SK-N-SH treated with all-trans-retinoic acid at 6 μM for 48 hours (cell line): ENCODE results near the gene ABCA12.

Experiments used
- ATAC-seq: fragments of 200-7000 bp; cut with Tn5 transposase; 3 replicates; pipeline ENCODE4 v1.9.1; 2020; ENCODE audit warnings: mild to moderate bottlenecking, moderate library complexity
- ARNTL ChIP-seq: fragments of 450-650 bp; formaldehyde crosslinking; IDR thresholded peaks from 2 replicates; pipeline ENCODE4 v1.5.0; 2020; ENCODE audit warnings: low read depth, mild to moderate bottlenecking, moderate library complexity, borderline replicate concordance
- BACH2 ChIP-seq: fragments of 250-450 bp; sonication (Bioruptor Pico); IDR thresholded peaks from 2 replicates; pipeline ENCODE4 v1.9.0; 2021; ENCODE audit warnings: mild to moderate bottlenecking, borderline replicate concordance
- CSDC2 ChIP-seq: fragments of 250-450 bp; sonication (Bioruptor Pico); IDR thresholded peaks from 2 replicates; pipeline ENCODE4 v1.5.0; 2020; ENCODE audit warnings: mild to moderate bottlenecking, moderate library complexity
- ESRRG ChIP-seq: fragments of 250-450 bp; sonication (Bioruptor Pico); IDR thresholded peaks from 2 replicates; pipeline ENCODE4 v1.6.1; 2021; ENCODE audit warnings: mild to moderate bottlenecking
- GLIS3 ChIP-seq: fragments of 250-450 bp; sonication (Bioruptor Pico); IDR thresholded peaks from 2 replicates; pipeline ENCODE4 v1.5.0; 2020; ENCODE audit warnings: mild to moderate bottlenecking, moderate library complexity
- ISL1 ChIP-seq: fragments of 250-450 bp; sonication (Bioruptor Pico); IDR thresholded peaks from 2 replicates; pipeline ENCODE4 v2.1.2; 2022; ENCODE audit warnings: mild to moderate bottlenecking, moderate library complexity
- OSR1 ChIP-seq: fragments of 250-450 bp; sonication (Bioruptor Pico); IDR thresholded peaks from 2 replicates; pipeline ENCODE4 v1.8.0; 2022; ENCODE audit warnings: moderate library complexity, mild to moderate bottlenecking, inconsistent platforms
- PPARA ChIP-seq: fragments of 250-450 bp; sonication (Bioruptor Pico); IDR thresholded peaks from 2 replicates; pipeline ENCODE4 v1.5.0; 2020; ENCODE audit warnings: mild to moderate bottlenecking, borderline replicate concordance
- SNAI2 ChIP-seq: fragments of 250-450 bp; sonication (Bioruptor Pico); IDR thresholded peaks from 2 replicates; pipeline ENCODE4 v1.5.0; 2020; ENCODE audit warnings: mild to moderate bottlenecking, moderate library complexity
- TSHZ2 ChIP-seq: fragments of 250-450 bp; sonication (Bioruptor Pico); IDR thresholded peaks from 2 replicates; pipeline ENCODE4 v1.5.0; 2020; ENCODE audit warnings: mild to moderate bottlenecking, moderate library complexity
- ZC3H10 ChIP-seq: fragments of 250-450 bp; sonication (Bioruptor Pico); IDR thresholded peaks from 2 replicates; pipeline ENCODE4 v1.5.1; 2021; ENCODE audit warnings: mild to moderate bottlenecking, moderate library complexity
- ZFP30 ChIP-seq: fragments of 450-650 bp; formaldehyde crosslinking; IDR thresholded peaks from 2 replicates; pipeline ENCODE4 v1.5.0; 2022; ENCODE audit warnings: mild to moderate bottlenecking, moderate library complexity
- ZNF70 ChIP-seq: fragments of 450-650 bp; formaldehyde crosslinking; IDR thresholded peaks from 2 replicates; pipeline ENCODE4 v1.5.0; 2020; ENCODE audit warnings: mild to moderate bottlenecking, moderate library complexity
- TF ChIP-seq, protein P1 (sequence below): fragments of 250-450 bp; sonication (Bioruptor Pico); IDR thresholded peaks from 2 replicates; pipeline ENCODE4 v1.8.0; 2020; ENCODE audit warnings: mild to moderate bottlenecking, moderate library complexity, borderline replicate concordance
- TF ChIP-seq, protein P2 (sequence below): fragments of 250-450 bp; sonication (Bioruptor Pico); IDR thresholded peaks from 2 replicates; pipeline ENCODE4 v1.8.0; 2021; ENCODE audit warnings: low read depth, mild to moderate bottlenecking, moderate library complexity, borderline replicate concordance
- TF ChIP-seq, protein P3 (sequence below): fragments of 250-450 bp; sonication (Bioruptor Pico); IDR thresholded peaks from 2 replicates; pipeline ENCODE4 v1.5.1; 2021; ENCODE audit warnings: mild to moderate bottlenecking, moderate library complexity
- TF ChIP-seq, protein P4 (sequence below): fragments of 250-450 bp; sonication (Bioruptor Pico); IDR thresholded peaks from 2 replicates; pipeline ENCODE4 v1.5.1; 2020; ENCODE audit warnings: low read depth, mild to moderate bottlenecking, moderate library complexity

Gene ABCA12

GRCh38 chr2:214989187-214989586 is 149.2 kb downstream of the ABCA12 start:
- TF ChIP-seq GLIS3 (CRISPR knock-in tag) (no peak), CSDC2 (CRISPR knock-in tag) (no peak), ISL1 (CRISPR knock-in tag) (no peak), ARNTL (CRISPR knock-in tag) (no peak)
- TF ChIP-seq, protein P1, sequence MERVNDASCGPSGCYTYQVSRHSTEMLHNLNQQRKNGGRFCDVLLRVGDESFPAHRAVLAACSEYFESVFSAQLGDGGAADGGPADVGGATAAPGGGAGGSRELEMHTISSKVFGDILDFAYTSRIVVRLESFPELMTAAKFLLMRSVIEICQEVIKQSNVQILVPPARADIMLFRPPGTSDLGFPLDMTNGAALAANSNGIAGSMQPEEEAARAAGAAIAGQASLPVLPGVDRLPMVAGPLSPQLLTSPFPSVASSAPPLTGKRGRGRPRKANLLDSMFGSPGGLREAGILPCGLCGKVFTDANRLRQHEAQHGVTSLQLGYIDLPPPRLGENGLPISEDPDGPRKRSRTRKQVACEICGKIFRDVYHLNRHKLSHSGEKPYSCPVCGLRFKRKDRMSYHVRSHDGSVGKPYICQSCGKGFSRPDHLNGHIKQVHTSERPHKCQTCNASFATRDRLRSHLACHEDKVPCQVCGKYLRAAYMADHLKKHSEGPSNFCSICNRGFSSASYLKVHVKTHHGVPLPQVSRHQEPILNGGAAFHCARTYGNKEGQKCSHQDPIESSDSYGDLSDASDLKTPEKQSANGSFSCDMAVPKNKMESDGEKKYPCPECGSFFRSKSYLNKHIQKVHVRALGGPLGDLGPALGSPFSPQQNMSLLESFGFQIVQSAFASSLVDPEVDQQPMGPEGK (CRISPR knock-in tag): no peak
- no peak for ATAC-seq

- TF ChIP-seq, protein P2, sequence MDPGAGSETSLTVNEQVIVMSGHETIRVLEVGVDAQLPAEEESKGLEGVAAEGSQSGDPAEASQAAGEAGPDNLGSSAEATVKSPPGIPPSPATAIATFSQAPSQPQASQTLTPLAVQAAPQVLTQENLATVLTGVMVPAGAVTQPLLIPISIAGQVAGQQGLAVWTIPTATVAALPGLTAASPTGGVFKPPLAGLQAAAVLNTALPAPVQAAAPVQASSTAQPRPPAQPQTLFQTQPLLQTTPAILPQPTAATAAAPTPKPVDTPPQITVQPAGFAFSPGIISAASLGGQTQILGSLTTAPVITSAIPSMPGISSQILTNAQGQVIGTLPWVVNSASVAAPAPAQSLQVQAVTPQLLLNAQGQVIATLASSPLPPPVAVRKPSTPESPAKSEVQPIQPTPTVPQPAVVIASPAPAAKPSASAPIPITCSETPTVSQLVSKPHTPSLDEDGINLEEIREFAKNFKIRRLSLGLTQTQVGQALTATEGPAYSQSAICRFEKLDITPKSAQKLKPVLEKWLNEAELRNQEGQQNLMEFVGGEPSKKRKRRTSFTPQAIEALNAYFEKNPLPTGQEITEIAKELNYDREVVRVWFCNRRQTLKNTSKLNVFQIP (CRISPR knock-in tag): no peak
- no peak for TF ChIP-seq ZNF70 (CRISPR knock-in tag)
- TF ChIP-seq CSDC2 (CRISPR knock-in tag): no peak
- TF ChIP-seq ARNTL (CRISPR knock-in tag): no peak
- no peak for TF ChIP-seq TSHZ2 (CRISPR knock-in tag)
- no peak for TF ChIP-seq OSR1 (CRISPR knock-in tag)
- no peak for TF ChIP-seq BACH2 (CRISPR knock-in tag)
- TF ChIP-seq ZC3H10 (CRISPR knock-in tag): no peak
- TF ChIP-seq, protein P3, sequence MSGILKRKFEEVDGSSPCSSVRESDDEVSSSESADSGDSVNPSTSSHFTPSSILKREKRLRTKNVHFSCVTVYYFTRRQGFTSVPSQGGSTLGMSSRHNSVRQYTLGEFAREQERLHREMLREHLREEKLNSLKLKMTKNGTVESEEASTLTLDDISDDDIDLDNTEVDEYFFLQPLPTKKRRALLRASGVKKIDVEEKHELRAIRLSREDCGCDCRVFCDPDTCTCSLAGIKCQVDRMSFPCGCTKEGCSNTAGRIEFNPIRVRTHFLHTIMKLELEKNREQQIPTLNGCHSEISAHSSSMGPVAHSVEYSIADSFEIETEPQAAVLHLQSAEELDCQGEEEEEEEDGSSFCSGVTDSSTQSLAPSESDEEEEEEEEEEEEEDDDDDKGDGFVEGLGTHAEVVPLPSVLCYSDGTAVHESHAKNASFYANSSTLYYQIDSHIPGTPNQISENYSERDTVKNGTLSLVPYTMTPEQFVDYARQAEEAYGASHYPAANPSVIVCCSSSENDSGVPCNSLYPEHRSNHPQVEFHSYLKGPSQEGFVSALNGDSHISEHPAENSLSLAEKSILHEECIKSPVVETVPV (CRISPR knock-in tag): no peak
- no peak for TF ChIP-seq SNAI2 (CRISPR knock-in tag)
- TF ChIP-seq ESRRG (CRISPR knock-in tag): no peak
- TF ChIP-seq ZFP30 (CRISPR knock-in tag): no peak
- TF ChIP-seq, protein P4, sequence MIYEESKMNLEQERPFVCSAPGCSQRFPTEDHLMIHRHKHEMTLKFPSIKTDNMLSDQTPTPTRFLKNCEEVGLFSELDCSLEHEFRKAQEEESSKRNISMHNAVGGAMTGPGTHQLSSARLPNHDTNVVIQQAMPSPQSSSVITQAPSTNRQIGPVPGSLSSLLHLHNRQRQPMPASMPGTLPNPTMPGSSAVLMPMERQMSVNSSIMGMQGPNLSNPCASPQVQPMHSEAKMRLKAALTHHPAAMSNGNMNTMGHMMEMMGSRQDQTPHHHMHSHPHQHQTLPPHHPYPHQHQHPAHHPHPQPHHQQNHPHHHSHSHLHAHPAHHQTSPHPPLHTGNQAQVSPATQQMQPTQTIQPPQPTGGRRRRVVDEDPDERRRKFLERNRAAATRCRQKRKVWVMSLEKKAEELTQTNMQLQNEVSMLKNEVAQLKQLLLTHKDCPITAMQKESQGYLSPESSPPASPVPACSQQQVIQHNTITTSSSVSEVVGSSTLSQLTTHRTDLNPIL (CRISPR knock-in tag): no peak
- no peak for ATAC-seq
These were observed 151.2 kb downstream of the ABCA12 start for GRCh38 chr2:214987261-214987660.

DNA sequence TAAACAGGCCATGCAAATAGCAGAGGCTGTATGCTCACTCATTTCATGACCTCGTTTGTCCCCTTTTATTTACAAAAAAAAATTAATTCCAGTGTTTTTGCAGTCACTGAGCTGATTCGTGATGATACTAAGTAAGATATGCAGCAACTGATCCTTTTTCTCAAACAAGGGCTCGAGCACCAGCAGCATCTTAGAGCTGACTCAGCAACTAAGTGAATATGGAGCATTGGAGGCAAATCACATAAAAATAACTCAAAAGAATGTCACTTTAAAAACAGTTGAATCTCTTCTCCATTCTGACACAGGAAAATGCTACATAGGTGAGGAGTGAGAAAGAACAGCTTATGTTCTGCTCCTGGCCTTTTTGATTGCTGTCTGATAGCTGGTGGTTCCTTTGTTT is 152.8 kb downstream of the ABCA12 start:
- TF ChIP-seq PPARA (no peak), ARNTL (CRISPR knock-in tag) (no peak), BACH2 (CRISPR knock-in tag) (no peak), ESRRG (CRISPR knock-in tag) (no peak), TSHZ2 (CRISPR knock-in tag) (no peak)
- no peak for ATAC-seq
